ENCODE data around the gene CPT1B.

The CPT1B gene

DNA sequence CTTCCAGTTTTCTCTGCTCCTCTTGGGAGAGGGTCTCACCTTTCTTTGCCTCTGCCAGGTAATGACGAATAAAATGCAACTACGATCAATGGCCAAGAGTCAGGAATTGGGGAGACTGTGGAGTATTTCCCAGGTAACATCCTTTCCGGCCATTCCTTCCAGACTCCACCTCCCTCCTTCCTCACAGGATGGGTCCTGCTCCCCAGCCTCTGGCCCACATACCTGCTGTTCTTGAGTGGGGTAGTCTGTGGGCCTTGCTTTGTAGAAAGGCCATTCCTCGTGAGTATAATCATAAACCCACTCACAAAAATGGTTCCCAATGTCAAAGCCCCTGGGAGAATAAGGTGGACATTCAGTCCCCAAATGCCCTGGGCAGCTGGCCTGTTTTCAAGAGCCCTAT is 1.5 kb upstream of the CPT1B start:
- TF ChIP-seq, protein P1, sequence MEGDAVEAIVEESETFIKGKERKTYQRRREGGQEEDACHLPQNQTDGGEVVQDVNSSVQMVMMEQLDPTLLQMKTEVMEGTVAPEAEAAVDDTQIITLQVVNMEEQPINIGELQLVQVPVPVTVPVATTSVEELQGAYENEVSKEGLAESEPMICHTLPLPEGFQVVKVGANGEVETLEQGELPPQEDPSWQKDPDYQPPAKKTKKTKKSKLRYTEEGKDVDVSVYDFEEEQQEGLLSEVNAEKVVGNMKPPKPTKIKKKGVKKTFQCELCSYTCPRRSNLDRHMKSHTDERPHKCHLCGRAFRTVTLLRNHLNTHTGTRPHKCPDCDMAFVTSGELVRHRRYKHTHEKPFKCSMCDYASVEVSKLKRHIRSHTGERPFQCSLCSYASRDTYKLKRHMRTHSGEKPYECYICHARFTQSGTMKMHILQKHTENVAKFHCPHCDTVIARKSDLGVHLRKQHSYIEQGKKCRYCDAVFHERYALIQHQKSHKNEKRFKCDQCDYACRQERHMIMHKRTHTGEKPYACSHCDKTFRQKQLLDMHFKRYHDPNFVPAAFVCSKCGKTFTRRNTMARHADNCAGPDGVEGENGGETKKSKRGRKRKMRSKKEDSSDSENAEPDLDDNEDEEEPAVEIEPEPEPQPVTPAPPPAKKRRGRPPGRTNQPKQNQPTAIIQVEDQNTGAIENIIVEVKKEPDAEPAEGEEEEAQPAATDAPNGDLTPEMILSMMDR (IDR thresholded peaks at IDR 0.05; ENCODE audit: control insufficient read depth, extremely low read depth, insufficient read depth): no peak
- H3K4me3 ChIP-seq (ENCODE audit: low read depth, low read length): no peak overlapping the region
- DNase-seq (ENCODE audit: low read depth): no peak

DNA sequence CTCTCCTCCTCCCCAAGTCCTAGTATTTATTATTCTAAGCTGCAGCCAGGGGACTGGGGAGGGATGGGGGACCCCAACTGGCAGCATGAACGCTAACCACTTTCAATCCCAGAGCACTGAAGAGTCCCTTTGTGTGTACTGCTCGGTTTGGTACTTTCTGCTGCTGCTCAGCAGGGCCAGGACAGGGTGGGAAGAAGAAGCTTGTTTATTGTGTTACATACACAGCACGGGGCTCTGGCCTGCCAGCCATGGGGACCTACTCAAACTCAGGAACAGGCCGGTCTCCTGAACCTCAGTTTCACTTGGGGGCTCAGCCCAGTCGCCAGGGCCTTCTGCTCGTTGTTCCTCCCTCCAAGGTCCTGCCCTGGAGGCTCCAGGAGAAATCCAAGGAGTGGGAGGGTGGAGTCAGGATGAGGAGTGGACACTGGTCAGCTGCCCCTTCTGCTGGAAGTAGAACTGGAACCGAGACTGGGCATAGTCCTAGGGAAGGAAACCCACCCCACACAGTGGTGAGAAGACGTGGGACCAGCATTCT is 616 bp upstream of the CPT1B start:
- TF ChIP-seq, protein P1 (IDR thresholded peaks at IDR 0.05; ENCODE audit: control insufficient read depth, extremely low read depth, insufficient read depth): no peak
- H3K4me3 ChIP-seq (ENCODE audit: low read depth, low read length): no peak overlapping the region
- no peak for DNase-seq (ENCODE audit: low read depth)

DNA sequence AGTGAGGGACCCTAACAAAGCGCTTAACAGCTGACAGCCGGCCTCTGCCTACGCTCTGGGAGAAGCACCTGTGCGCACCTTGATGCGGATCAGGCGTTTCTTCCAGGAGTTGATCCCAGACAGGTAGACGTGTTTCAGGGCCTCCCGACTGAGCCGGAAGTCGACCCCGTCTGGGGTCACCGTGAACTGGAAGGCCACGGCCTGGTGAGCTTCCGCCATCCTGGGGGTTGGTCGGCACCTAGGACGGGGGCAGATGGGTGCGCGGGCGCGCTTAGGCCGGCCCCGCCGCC is 585 bp downstream of the CPT1B start:
- DNase-seq (ENCODE audit: low read depth): no peak
- no peak overlapping the region for H3K4me3 ChIP-seq (ENCODE audit: low read depth, low read length)

DNA sequence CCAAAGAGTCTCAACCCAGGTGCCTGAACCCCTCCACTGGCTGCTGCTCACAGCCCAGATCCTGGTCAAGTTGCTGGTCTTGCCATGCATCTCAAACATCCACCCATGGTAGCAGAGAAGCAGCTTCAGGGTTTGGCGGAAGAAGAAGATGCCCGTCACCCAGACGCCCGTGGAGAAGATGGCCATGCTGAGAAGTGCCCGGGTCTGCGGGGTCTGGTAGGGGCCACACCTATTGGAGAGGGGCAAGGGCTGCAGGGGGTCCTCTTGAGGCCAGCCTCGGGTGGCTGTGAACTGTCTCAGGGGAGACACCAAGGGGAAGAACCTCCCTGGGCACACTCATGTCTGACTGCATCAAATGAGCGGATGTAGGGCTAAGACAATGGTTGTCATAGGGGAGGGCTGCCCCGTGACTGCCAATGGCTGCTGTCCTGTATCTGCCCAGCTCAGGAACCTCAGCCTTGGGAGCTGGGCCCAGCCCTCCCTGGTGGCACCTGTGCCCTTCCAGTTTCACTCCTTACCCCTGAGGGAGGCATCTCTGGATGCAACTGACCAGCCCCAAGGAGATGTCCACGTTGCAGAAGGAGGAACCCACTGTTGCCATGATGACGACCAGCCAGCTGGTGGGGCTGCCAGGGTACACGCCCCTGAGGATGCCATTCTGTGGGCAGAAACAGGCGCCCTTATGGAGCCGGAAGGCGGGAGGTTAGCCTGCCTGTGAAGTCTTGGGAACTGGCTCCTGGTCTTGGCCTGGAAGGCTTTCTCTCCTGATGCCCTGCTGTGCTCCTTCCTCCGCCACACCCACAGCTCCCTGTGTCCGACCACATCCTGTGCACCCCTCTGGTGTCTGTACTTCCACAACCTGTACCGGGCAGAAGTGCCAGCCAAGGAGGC is 1.2 kb downstream of the CPT1B start:
- TF ChIP-seq, protein P1 (IDR thresholded peaks at IDR 0.05; ENCODE audit: control insufficient read depth, extremely low read depth, insufficient read depth): no peak
- no peak for DNase-seq (ENCODE audit: low read depth)
- no peak overlapping the region for H3K4me3 ChIP-seq (ENCODE audit: low read depth, low read length)

More for the DNA sequence above, 585 bp downstream of the CPT1B start:
- TF ChIP-seq, protein P1 (IDR thresholded peaks at IDR 0.05; ENCODE audit: control insufficient read depth, extremely low read depth, insufficient read depth): no peak

DNA sequence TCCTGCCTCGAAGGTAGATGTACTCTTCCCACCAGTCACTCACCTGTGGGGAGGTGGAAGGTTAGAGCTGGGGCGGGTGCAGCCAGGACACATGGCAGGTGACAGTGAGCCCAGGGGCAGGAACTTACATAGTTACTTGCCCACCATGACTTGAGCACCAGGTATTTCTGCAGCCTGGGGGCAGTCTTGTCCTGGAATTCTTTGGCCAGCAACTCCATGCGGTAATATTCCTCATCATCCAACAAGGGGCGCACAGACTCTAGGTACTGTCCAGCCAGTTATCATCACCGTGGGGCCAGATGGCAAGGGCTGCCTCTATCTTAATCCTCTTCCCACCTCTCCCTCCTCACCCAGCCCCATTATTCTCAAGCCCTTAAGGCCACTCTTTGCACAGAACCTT is 2.2 kb downstream of the CPT1B start:
- no peak for DNase-seq (ENCODE audit: low read depth)
- TF ChIP-seq, protein P1 (IDR thresholded peaks at IDR 0.05; ENCODE audit: control insufficient read depth, extremely low read depth, insufficient read depth): 0 out of 2 replicates have a peak, but pooled peaks have one; percentile 23
- no peak overlapping the region for H3K4me3 ChIP-seq (ENCODE audit: low read depth, low read length)

DNA sequence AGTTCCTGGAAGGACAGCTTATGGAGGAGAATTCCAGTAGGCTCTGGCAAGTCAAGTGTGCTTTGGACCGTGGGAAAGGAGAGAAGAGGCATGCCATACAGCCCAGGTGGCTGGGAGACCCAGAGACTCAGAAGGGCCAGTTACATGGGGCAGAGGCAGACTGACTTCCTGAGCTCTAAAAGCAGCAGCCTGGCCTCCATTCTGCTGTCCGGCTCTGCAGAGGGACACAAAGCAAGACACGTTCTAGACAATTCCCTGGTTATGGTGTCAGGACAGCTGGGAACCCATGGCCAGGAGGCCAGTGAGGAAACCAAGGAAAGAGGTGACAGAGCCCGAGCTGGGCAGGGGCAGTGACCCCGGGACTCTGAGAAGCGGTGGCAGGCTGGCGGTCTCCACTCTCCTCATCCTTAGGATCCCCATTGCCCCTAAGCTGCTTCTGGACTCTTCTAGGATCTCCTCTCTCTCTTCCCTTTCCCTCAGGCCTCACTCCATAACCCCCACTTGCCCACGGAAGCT is 2.7 kb downstream of the CPT1B start:
- DNase-seq (ENCODE audit: low read depth): no peak
- TF ChIP-seq, protein P1 (IDR thresholded peaks at IDR 0.05; ENCODE audit: control insufficient read depth, extremely low read depth, insufficient read depth): no peak
- no peak overlapping the region for H3K4me3 ChIP-seq (ENCODE audit: low read depth, low read length)

Measured in LNCaP clone FGC (cell line).